ENCODE measurements around the gene SCRN1.

SCRN1 gene

DNA sequence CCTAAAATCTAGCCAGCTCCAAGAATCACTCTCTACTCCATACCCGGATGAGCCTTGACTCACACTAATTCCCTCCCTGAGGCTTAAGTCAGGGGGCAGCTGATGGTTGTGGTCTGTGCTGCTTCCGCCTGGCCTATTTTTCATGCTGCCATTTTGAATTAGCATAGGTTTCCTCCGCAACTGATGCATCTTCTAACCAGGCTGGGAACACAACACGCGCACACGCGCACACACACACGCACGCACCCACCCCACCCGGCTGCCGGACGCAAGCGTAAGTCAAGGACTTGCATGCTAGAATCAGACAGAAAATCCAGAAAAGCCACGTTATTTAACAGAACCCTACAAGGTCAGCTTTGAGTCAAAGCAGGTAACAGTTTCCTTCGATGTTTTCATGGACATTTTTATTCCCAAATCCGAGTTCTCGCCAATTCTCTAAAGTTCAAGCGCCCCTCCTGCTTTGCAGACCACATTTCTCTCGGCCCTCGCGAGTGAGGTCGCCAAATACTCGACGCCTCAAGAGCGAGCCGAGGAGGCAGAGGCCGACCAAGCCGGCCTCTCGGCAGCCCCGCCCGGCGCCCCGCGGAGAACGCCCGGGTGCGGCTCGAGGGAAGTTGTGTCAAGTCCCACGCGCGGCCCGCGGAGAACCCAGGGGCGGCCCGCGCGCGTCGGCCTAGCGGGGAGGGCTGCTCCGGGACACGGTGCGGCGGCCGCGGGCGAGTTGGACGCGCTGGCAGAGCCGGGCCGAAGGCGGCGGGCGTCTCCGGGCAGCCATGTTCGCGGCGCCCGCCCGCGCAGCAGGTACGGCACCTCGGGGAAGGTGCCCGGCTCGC lies 961 bp downstream of the SCRN1 start:
- H3F3A ChIP-seq (ENCODE audit: insufficient read depth, low read length) = no peaks in the 10 kb centered on the region
- H3K4me3 ChIP-seq (ENCODE audit: low read length) = peak overlapping the region; percentile 75
- no peaks in the 10 kb centered on the region for H3K9me2 ChIP-seq (replicated peaks; ENCODE audit: insufficient read depth, low read length)
- no peak overlapping the region for H3K27ac ChIP-seq (ENCODE audit: low read length)
- H3K27me3 ChIP-seq (replicated peaks; ENCODE audit: insufficient read depth, low read length) = peaks cover 5% of the 10 kb centered on the region; the same call in 1 of the 2 replicates
- H3K9me3 ChIP-seq (replicated peaks; ENCODE audit: insufficient read depth, low read length) = no peaks in the 10 kb centered on the region
- peak overlapping the region; percentile 50; the same call in 1 of the 2 replicates for H3K9ac ChIP-seq (ENCODE audit: low read length)
- peak overlapping the region; percentile 90 for H3K4me2 ChIP-seq (ENCODE audit: low read depth, low read length)
- H3K79me2 ChIP-seq (ENCODE audit: low read length) = no peaks in the 10 kb centered on the region
- DNase-seq = peak; percentile 29
- H2AFZ ChIP-seq (ENCODE audit: low read length) = peak overlapping the region; percentile 98
- no peaks in the 10 kb centered on the region for H4K20me1 ChIP-seq (ENCODE audit: insufficient read depth, low read length)
- no peaks in the 10 kb centered on the region for H3K36me3 ChIP-seq (replicated peaks; ENCODE audit: insufficient read depth, low read length)
- TF ChIP-seq EZH2 (optimal IDR thresholded peaks at IDR 0.05; ENCODE audit: low read depth, low read length) = no peak
- TF ChIP-seq, protein P1, sequence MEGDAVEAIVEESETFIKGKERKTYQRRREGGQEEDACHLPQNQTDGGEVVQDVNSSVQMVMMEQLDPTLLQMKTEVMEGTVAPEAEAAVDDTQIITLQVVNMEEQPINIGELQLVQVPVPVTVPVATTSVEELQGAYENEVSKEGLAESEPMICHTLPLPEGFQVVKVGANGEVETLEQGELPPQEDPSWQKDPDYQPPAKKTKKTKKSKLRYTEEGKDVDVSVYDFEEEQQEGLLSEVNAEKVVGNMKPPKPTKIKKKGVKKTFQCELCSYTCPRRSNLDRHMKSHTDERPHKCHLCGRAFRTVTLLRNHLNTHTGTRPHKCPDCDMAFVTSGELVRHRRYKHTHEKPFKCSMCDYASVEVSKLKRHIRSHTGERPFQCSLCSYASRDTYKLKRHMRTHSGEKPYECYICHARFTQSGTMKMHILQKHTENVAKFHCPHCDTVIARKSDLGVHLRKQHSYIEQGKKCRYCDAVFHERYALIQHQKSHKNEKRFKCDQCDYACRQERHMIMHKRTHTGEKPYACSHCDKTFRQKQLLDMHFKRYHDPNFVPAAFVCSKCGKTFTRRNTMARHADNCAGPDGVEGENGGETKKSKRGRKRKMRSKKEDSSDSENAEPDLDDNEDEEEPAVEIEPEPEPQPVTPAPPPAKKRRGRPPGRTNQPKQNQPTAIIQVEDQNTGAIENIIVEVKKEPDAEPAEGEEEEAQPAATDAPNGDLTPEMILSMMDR (IDR thresholded peaks at IDR 0.05; ENCODE audit: low read length) = no peak
- no peak for TF ChIP-seq EZH2phosphoT487 (IDR thresholded peaks at IDR 0.05; ENCODE audit: low read length)
- no peaks in the 10 kb centered on the region for H3K4me1 ChIP-seq (ENCODE audit: low read length)

DNA sequence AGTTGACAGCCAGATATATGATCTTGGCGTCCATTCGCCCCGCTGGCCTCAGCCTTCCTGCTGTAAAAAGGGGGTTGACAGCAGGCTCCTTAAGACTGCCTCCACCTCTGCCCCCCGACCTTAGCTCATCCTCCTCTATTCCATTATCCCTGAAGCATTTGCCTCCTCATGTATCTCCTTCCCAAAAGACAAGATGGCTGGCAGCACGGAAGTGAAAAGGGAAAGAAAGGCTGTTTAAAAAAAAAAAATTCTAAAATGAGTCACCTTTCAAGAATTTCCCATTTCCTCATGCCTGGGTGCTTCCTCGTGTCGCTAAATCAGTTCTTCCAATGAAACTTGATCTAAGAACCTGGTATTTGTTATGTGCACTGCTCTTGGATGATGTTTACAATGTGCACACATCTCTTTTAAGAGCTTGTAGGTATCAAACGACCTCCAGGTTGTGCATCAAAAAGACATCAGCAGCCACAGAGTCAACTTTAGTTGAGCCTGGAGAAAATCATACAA lies 1.7 kb downstream of the SCRN1 start:
- Histone ChIP-seq H3K4me1 (ENCODE audit: low read length) (no peaks in the 10 kb centered on the region), H3K36me3 (replicated peaks; ENCODE audit: insufficient read depth, low read length) (no peaks in the 10 kb centered on the region), H2AFZ (ENCODE audit: low read length) (no peak overlapping the region), H3K9me3 (replicated peaks; ENCODE audit: insufficient read depth, low read length) (no peaks in the 10 kb centered on the region), H3K27ac (ENCODE audit: low read length) (no peak overlapping the region), H3K79me2 (ENCODE audit: low read length) (no peaks in the 10 kb centered on the region), H3K9ac (ENCODE audit: low read length) (no peak overlapping the region), H3K9me2 (replicated peaks; ENCODE audit: insufficient read depth, low read length) (no peaks in the 10 kb centered on the region), H3K4me2 (ENCODE audit: low read depth, low read length) (no peak overlapping the region), H3F3A (ENCODE audit: insufficient read depth, low read length) (no peaks in the 10 kb centered on the region), H3K4me3 (ENCODE audit: low read length) (no peak overlapping the region), H3K27me3 (replicated peaks; ENCODE audit: insufficient read depth, low read length) (peaks cover 5% of the 10 kb centered on the region; the same call in 1 of the 2 replicates), H4K20me1 (ENCODE audit: insufficient read depth, low read length) (no peaks in the 10 kb centered on the region)
- TF ChIP-seq, protein P1 (IDR thresholded peaks at IDR 0.05; ENCODE audit: low read length) = no peak
- TF ChIP-seq EZH2phosphoT487 (IDR thresholded peaks at IDR 0.05; ENCODE audit: low read length) = no peak
- TF ChIP-seq EZH2 (optimal IDR thresholded peaks at IDR 0.05; ENCODE audit: low read depth, low read length) = no peak
- no peak for DNase-seq

DNA sequence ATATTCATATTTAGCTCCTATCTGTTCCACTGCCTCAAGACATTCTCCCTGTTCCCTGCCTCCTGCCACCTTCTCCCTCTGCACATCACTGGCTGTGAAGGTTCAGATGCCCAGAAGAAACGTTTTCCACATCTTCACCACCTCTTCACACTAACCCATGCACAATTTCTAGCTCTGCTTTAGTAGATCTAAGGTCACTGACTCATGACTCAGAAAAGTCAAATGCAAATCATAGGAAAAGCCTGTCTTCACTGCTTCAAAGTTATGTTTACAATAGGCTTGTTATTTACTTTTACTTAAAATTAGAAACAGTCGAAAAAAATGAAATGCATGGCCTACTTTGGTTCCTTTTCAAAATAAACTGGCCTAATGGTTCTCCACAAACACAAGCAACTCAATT lies 2.5 kb downstream of the SCRN1 start:
- Histone ChIP-seq H3K79me2 (ENCODE audit: low read length) (no peaks in the 10 kb centered on the region), H3K9ac (ENCODE audit: low read length) (no peak overlapping the region), H3K27me3 (replicated peaks; ENCODE audit: insufficient read depth, low read length) (peaks cover 5% of the 10 kb centered on the region; the same call in 1 of the 2 replicates), H3K9me3 (replicated peaks; ENCODE audit: insufficient read depth, low read length) (no peaks in the 10 kb centered on the region), H3K4me3 (ENCODE audit: low read length) (no peak overlapping the region), H3F3A (ENCODE audit: insufficient read depth, low read length) (no peaks in the 10 kb centered on the region), H3K4me2 (ENCODE audit: low read depth, low read length) (no peak overlapping the region), H3K9me2 (replicated peaks; ENCODE audit: insufficient read depth, low read length) (no peaks in the 10 kb centered on the region), H3K27ac (ENCODE audit: low read length) (no peak overlapping the region), H3K4me1 (ENCODE audit: low read length) (no peaks in the 10 kb centered on the region), H2AFZ (ENCODE audit: low read length) (no peak overlapping the region), H3K36me3 (replicated peaks; ENCODE audit: insufficient read depth, low read length) (no peaks in the 10 kb centered on the region), H4K20me1 (ENCODE audit: insufficient read depth, low read length) (no peaks in the 10 kb centered on the region)
- DNase-seq = no peak
- TF ChIP-seq EZH2 (optimal IDR thresholded peaks at IDR 0.05; ENCODE audit: low read depth, low read length) = no peak
- TF ChIP-seq EZH2phosphoT487 (IDR thresholded peaks at IDR 0.05; ENCODE audit: low read length) = no peak
- TF ChIP-seq, protein P1 (IDR thresholded peaks at IDR 0.05; ENCODE audit: low read length) = no peak
